MM.1S (cell line): ENCODE data around the gene BRD1.

Experiments
- DNase-seq: peaks from one replicate; pipeline ENCODE4 v3.0.0-alpha.2; 2015
- H2AFZ ChIP-seq: fragments of 300-600 bp; sonication (generic); 2 replicates; pipeline ENCODE4 v1.6.0; 2016; ENCODE audit warnings: antibody characterized with exemption, low read length
- H3F3A ChIP-seq: fragments of 300-600 bp; sonication (generic); 2 replicates; pipeline ENCODE4 v1.6.1; 2016; ENCODE audit warnings: mild to moderate bottlenecking, antibody characterized with exemption, low read length, moderate library complexity, mixed read lengths; ENCODE audit not compliant: insufficient read depth
- H3K27ac ChIP-seq: fragments of 300-600 bp; sonication (generic); 2 replicates; pipeline ENCODE4 v1.5.1; 2016; ENCODE audit warnings: mild to moderate bottlenecking, low read length
- H3K27me3 ChIP-seq: fragments of 300-600 bp; sonication (generic); replicated peaks from 2 replicates; pipeline ENCODE4 v1.6.0; 2016; ENCODE audit warnings: low read length; ENCODE audit not compliant: insufficient read depth
- H3K36me3 ChIP-seq: fragments of 300-600 bp; sonication (generic); replicated peaks from 2 replicates; pipeline ENCODE4 v1.6.1; 2016; ENCODE audit warnings: mild to moderate bottlenecking, low read length, mixed read lengths; ENCODE audit not compliant: insufficient read depth
- H3K4me1 ChIP-seq: fragments of 300-600 bp; sonication (generic); 2 replicates; pipeline ENCODE4 v1.6.1; 2016; ENCODE audit warnings: low read length, mixed read lengths
- H3K4me2 ChIP-seq: fragments of 300-600 bp; sonication (generic); 2 replicates; pipeline ENCODE4 v1.6.0; 2016; ENCODE audit warnings: low read depth, low read length
- H3K4me3 ChIP-seq: fragments of 300-600 bp; sonication (generic); 2 replicates; pipeline ENCODE4 v1.5.1; 2016; ENCODE audit warnings: low read length, mixed read lengths
- H3K79me2 ChIP-seq: fragments of 300-600 bp; sonication (generic); 2 replicates; pipeline ENCODE4 v1.6.1; 2016; ENCODE audit warnings: mixed run types, low read length, mixed read lengths
- H3K9ac ChIP-seq: fragments of 300-600 bp; sonication (generic); 2 replicates; pipeline ENCODE4 v1.6.1; 2016; ENCODE audit warnings: low read length, mixed read lengths
- H3K9me2 ChIP-seq: fragments of 300-600 bp; sonication (generic); replicated peaks from 2 replicates; pipeline ENCODE4 v1.6.1; 2016; ENCODE audit warnings: mild to moderate bottlenecking, low read length, mixed read lengths; ENCODE audit not compliant: insufficient read depth
- H3K9me3 ChIP-seq: fragments of 300-600 bp; sonication (generic); replicated peaks from 2 replicates; pipeline ENCODE4 v1.6.1; 2016; ENCODE audit warnings: mild to moderate bottlenecking, low read length, mixed read lengths; ENCODE audit not compliant: insufficient read depth
- H4K20me1 ChIP-seq: fragments of 300-600 bp; sonication (generic); 2 replicates; pipeline ENCODE4 v1.6.1; 2016; ENCODE audit warnings: mild to moderate bottlenecking, low read length, moderate library complexity, mixed read lengths; ENCODE audit not compliant: insufficient read depth
- EZH2 ChIP-seq: fragments of 300-600 bp; sonication (generic); optimal IDR thresholded peaks from 2 replicates; pipeline ENCODE3; 2017; ENCODE audit warnings: low read depth, mild to moderate bottlenecking, antibody characterized with exemption, low read length, mixed read lengths
- EZH2phosphoT487 ChIP-seq: fragments of 300-600 bp; sonication (generic); IDR thresholded peaks from 2 replicates; pipeline ENCODE4 v1.6.1; 2018; ENCODE audit warnings: antibody characterized with exemption, low read length
- TF ChIP-seq, protein P1 (sequence below): fragments of 300-600 bp; sonication (generic); IDR thresholded peaks from 2 replicates; pipeline ENCODE4 v1.5.1; 2016; ENCODE audit warnings: antibody characterized with exemption, low read length, mixed read lengths

Gene BRD1

DNA sequence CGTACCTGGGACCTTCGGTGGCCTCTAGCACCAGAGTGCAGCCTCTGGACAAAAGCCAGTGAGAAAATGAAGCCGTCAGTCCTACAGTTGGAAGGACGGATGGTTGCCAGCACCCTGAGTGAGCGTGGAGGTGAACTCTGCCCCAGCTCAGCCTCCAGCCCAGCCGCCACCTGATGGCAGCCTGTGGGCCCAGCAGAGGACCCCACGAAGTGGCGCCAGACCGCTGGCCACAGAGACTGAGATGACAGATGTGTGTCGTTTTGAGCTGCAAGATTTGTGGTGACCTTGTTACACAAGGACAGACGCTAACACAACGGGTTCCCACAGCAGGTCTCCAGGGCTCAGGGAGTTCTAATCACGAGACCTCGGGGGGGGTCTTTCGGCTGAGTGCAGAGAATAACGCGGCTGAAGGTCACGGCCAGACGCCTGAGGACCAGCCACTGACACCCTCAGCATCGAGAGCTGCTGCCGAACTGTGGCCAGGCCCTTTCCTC lies 75.0 kb downstream of the BRD1 start:
- Histone ChIP-seq H4K20me1 (no peaks in the 10 kb centered on the region), H3K4me3 (no peak overlapping the region), H2AFZ (no peak overlapping the region), H3K36me3 (no peaks in the 10 kb centered on the region), H3K9me3 (no peaks in the 10 kb centered on the region), H3K4me2 (no peak overlapping the region), H3K9me2 (no peaks in the 10 kb centered on the region), H3K27me3 (peaks cover 53% of the 10 kb centered on the region), H3K27ac (no peak overlapping the region), H3K9ac (no peak overlapping the region), H3K79me2 (no peaks in the 10 kb centered on the region), H3F3A (no peaks in the 10 kb centered on the region), H3K4me1 (0 out of 2 replicates have a peak, but pooled peaks cover 4% of the 10 kb centered on the region)
- DNase-seq, result no peak
- TF ChIP-seq EZH2phosphoT487 (no peak), EZH2 (no peak)
- TF ChIP-seq, protein P1, sequence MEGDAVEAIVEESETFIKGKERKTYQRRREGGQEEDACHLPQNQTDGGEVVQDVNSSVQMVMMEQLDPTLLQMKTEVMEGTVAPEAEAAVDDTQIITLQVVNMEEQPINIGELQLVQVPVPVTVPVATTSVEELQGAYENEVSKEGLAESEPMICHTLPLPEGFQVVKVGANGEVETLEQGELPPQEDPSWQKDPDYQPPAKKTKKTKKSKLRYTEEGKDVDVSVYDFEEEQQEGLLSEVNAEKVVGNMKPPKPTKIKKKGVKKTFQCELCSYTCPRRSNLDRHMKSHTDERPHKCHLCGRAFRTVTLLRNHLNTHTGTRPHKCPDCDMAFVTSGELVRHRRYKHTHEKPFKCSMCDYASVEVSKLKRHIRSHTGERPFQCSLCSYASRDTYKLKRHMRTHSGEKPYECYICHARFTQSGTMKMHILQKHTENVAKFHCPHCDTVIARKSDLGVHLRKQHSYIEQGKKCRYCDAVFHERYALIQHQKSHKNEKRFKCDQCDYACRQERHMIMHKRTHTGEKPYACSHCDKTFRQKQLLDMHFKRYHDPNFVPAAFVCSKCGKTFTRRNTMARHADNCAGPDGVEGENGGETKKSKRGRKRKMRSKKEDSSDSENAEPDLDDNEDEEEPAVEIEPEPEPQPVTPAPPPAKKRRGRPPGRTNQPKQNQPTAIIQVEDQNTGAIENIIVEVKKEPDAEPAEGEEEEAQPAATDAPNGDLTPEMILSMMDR, result no peak

DNA sequence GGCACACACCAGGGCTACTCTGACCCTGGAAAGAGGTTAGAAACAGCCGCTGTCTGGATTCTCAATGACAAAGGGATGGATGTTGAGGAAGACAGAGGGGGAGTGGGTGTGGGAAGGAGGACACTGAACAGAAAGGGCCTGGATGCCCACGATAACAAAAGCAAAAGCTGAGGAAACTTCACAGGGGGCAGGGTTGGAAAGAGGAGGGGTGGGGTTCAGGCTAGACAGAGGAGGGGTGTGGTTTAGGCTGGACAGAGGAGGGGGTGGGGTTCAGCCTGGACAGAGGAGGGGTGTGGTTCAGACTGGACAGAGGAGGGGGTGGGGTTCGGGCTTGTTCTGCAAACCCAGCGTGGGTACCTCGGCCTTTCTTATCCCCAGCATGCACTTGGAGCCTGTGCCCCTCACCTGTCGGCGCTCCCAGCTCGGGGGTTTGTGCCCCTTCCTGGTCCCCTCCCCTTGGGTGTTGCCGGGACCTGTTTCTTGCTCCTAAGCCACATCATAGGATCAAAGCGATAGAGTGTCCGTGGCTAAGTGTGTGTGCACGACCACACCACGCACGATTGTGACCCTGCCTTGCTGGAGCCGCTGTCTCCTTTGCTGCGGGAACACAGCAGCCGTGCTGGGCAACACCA lies 75.6 kb downstream of the BRD1 start:
- no peak overlapping the region for H2AFZ ChIP-seq
- no peaks in the 10 kb centered on the region for H3F3A ChIP-seq
- H3K79me2 ChIP-seq, result no peaks in the 10 kb centered on the region
- no peak overlapping the region for H3K27ac ChIP-seq
- H3K36me3 ChIP-seq, result no peaks in the 10 kb centered on the region
- no peak for DNase-seq
- H3K9me3 ChIP-seq, result no peaks in the 10 kb centered on the region
- TF ChIP-seq, protein P1, result no peak
- no peak for TF ChIP-seq EZH2phosphoT487
- TF ChIP-seq EZH2, result no peak
- peaks cover 58% of the 10 kb centered on the region for H3K27me3 ChIP-seq
- H3K4me3 ChIP-seq, result no peak overlapping the region
- H3K9ac ChIP-seq, result no peak overlapping the region
- no peaks in the 10 kb centered on the region for H4K20me1 ChIP-seq
- no peak overlapping the region for H3K4me2 ChIP-seq
- H3K4me1 ChIP-seq, result 0 out of 2 replicates have a peak, but pooled peaks cover 4% of the 10 kb centered on the region
- H3K9me2 ChIP-seq, result no peaks in the 10 kb centered on the region

DNA sequence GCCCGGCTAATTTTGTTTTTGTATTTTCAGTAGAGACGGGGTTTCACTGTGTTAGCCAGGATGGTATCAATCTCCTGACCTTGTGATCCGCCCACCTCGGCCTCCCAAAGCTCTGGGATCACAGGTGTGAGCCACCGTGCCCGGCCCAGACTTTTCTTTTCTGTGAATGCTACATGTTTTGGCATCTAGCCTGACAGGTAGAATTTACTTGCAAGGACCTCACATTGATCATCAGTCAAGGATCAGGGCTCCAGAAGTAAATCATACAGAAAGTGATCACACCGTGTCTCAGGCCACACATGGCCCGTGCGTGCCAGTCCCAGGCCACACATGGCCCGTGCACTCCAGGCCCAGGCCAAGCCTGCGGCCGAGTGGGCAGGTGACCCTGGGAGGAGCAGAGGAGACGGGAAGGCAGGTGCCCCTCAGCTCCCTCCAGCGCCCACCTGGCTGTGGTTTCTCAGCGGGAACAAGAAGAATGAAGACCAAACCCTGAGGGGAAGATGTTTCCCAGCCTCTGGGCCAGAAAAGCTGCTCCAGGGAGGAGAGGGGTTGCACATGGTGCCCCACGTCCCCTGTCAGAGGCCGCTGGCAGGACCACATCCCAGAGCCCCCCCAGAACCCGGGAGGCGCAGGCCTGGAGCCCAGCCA lies 76.2 kb downstream of the BRD1 start:
- TF ChIP-seq, protein P1, result no peak
- TF ChIP-seq EZH2phosphoT487 (no peak), EZH2 (no peak)

More for the DNA sequence above, 76.2 kb downstream of the BRD1 start:
- DNase-seq, result no peak
- H2AFZ ChIP-seq, result no peak overlapping the region
- H3K79me2 ChIP-seq, result no peaks in the 10 kb centered on the region
- no peak overlapping the region for H3K27ac ChIP-seq
- no peak overlapping the region for H3K4me3 ChIP-seq
- H4K20me1 ChIP-seq, result no peaks in the 10 kb centered on the region
- no peaks in the 10 kb centered on the region for H3K9me2 ChIP-seq
- H3K27me3 ChIP-seq, result peaks cover 58% of the 10 kb centered on the region
- H3K4me1 ChIP-seq, result 0 out of 2 replicates have a peak, but pooled peaks cover 4% of the 10 kb centered on the region
- H3F3A ChIP-seq, result no peaks in the 10 kb centered on the region
- no peak overlapping the region for H3K9ac ChIP-seq
- H3K36me3 ChIP-seq, result no peaks in the 10 kb centered on the region
- H3K4me2 ChIP-seq, result no peak overlapping the region
- no peaks in the 10 kb centered on the region for H3K9me3 ChIP-seq
